ENCODE measurements around the gene KIF5C.

The KIF5C gene

DNA sequence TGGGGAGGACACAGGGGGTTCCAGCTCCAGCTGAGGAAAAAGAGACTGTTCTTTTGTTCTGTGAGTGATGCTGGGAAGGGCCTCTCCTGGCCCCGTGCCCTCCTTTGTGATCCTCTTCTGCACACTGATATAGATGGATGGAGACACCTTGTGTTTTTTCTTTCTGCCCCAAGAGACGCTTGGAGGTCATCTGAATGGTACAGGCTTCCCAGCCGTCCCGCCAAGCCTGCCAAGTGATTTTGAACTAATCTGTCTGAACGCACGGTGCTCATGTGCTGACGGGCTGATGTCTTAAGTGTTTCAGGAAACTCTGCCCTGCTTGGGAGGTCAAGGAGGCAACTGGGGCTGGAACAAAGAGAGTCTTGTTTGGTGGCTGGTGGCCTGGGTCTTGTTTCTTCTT lies 57.5 kb downstream of the KIF5C start:
- H3K4me2 ChIP-seq (ENCODE audit: low read length): no peak overlapping the region
- H3K79me2 ChIP-seq: no peaks in the 10 kb centered on the region
- H3K9me3 ChIP-seq (ENCODE audit: control insufficient read depth, low read length): no peaks in the 10 kb centered on the region
- no peaks in the 10 kb centered on the region for H3K27me3 ChIP-seq (ENCODE audit: control insufficient read depth, insufficient read depth, low read length)
- no peaks in the 10 kb centered on the region for H3K36me3 ChIP-seq (ENCODE audit: control insufficient read depth, insufficient read depth, low read length)
- no peak overlapping the region for H3K27ac ChIP-seq
- H2AFZ ChIP-seq: no peak overlapping the region
- H3K4me1 ChIP-seq: no peaks in the 10 kb centered on the region
- TF ChIP-seq, protein P1, sequence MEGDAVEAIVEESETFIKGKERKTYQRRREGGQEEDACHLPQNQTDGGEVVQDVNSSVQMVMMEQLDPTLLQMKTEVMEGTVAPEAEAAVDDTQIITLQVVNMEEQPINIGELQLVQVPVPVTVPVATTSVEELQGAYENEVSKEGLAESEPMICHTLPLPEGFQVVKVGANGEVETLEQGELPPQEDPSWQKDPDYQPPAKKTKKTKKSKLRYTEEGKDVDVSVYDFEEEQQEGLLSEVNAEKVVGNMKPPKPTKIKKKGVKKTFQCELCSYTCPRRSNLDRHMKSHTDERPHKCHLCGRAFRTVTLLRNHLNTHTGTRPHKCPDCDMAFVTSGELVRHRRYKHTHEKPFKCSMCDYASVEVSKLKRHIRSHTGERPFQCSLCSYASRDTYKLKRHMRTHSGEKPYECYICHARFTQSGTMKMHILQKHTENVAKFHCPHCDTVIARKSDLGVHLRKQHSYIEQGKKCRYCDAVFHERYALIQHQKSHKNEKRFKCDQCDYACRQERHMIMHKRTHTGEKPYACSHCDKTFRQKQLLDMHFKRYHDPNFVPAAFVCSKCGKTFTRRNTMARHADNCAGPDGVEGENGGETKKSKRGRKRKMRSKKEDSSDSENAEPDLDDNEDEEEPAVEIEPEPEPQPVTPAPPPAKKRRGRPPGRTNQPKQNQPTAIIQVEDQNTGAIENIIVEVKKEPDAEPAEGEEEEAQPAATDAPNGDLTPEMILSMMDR (IDR thresholded peaks at IDR 0.05): no peak
- H3K4me3 ChIP-seq (ENCODE audit: low read depth, low read length): no peak overlapping the region
- H3K9ac ChIP-seq: no peak overlapping the region

GRCh38 chr2:148933456-148933855 lies 58.4 kb downstream of the KIF5C start:
- no peak overlapping the region for H3K27ac ChIP-seq
- H2AFZ ChIP-seq: no peak overlapping the region
- H3K9me3 ChIP-seq (ENCODE audit: control insufficient read depth, low read length): no peaks in the 10 kb centered on the region

DNA sequence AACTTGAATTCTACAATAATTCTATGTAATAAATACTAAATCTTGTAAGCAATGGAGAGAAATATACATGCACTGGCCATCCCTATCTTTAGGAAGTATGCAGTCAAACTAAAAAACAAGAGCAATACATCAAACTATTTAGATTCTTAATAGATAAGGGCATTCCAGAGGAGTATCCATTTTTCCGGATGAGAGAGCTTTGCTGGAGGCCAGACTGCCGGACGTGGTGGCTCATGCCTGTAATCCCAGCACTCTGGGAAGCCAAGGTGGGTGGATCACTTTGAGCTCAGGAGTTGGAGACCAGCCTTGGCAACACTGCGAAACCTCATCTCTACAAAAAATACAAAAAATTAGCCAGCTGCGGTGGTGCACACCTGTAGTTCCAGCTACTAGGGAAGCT lies 60.8 kb downstream of the KIF5C start:
- TF ChIP-seq, protein P1 (IDR thresholded peaks at IDR 0.05): no peak

More at GRCh38 chr2:148933456-148933855, 58.4 kb downstream of the KIF5C start:
- Histone ChIP-seq H3K27me3 (ENCODE audit: control insufficient read depth, insufficient read depth, low read length) (no peaks in the 10 kb centered on the region), H3K4me1 (no peaks in the 10 kb centered on the region), H3K4me3 (ENCODE audit: low read depth, low read length) (no peak overlapping the region), H3K9ac (no peak overlapping the region), H3K79me2 (no peaks in the 10 kb centered on the region), H3K4me2 (ENCODE audit: low read length) (no peak overlapping the region), H3K36me3 (ENCODE audit: control insufficient read depth, insufficient read depth, low read length) (no peaks in the 10 kb centered on the region)
- TF ChIP-seq, protein P1 (IDR thresholded peaks at IDR 0.05): no peak

GRCh38 chr2:148936857-148937450 lies 61.9 kb downstream of the KIF5C start:
- no peak overlapping the region for H3K27ac ChIP-seq
- H3K27me3 ChIP-seq (ENCODE audit: control insufficient read depth, insufficient read depth, low read length): no peaks in the 10 kb centered on the region

More for the DNA sequence above, 60.8 kb downstream of the KIF5C start:
- Histone ChIP-seq H3K4me2 (ENCODE audit: low read length) (no peak overlapping the region), H2AFZ (no peak overlapping the region), H3K4me3 (ENCODE audit: low read depth, low read length) (no peak overlapping the region), H3K4me1 (no peaks in the 10 kb centered on the region), H3K9me3 (ENCODE audit: control insufficient read depth, low read length) (no peaks in the 10 kb centered on the region), H3K36me3 (ENCODE audit: control insufficient read depth, insufficient read depth, low read length) (no peaks in the 10 kb centered on the region), H3K79me2 (no peaks in the 10 kb centered on the region), H3K27me3 (ENCODE audit: control insufficient read depth, insufficient read depth, low read length) (no peaks in the 10 kb centered on the region), H3K9ac (no peak overlapping the region), H3K27ac (no peak overlapping the region)

More at GRCh38 chr2:148936857-148937450, 61.9 kb downstream of the KIF5C start:
- TF ChIP-seq, protein P1 (IDR thresholded peaks at IDR 0.05): no peak
- no peak overlapping the region for H3K9ac ChIP-seq
- H3K36me3 ChIP-seq (ENCODE audit: control insufficient read depth, insufficient read depth, low read length): no peaks in the 10 kb centered on the region
- H2AFZ ChIP-seq: no peak overlapping the region
- no peaks in the 10 kb centered on the region for H3K9me3 ChIP-seq (ENCODE audit: control insufficient read depth, low read length)
- H3K79me2 ChIP-seq: no peaks in the 10 kb centered on the region
- H3K4me2 ChIP-seq (ENCODE audit: low read length): no peak overlapping the region
- H3K4me3 ChIP-seq (ENCODE audit: low read depth, low read length): no peak overlapping the region
- H3K4me1 ChIP-seq: no peaks in the 10 kb centered on the region
